Activated CD8-positive, alpha-beta T cell treated with anti-CD3 and anti-CD28 coated beads for 36 hours (primary cell): ENCODE measurements around the gene VPS37D. TPM values are rescaled to one million over a fixed set of nuclear protein-coding genes. Genes with fewer than 3 reads are reported as not detected.

ENCODE experiments used
- ATAC-seq: fragments of 200-7000 bp; cut with Tn5 transposase; one replicate; pipeline ENCODE4 v1.10.0; 2021; ENCODE audit warnings: mild to moderate bottlenecking, moderate library complexity
- CTCF ChIA-PET: fragments of 350-600 bp; sonication (Branson Sonifier 250); formaldehyde crosslinking; loops from one replicate; lab custom pipeline; 2021; ENCODE audit warnings: antibody characterized with exemption; lab: Charles Lee
- POLR2A ChIA-PET: fragments of 350-600 bp; sonication (Branson Sonifier 250); formaldehyde crosslinking; loops from one replicate; lab custom pipeline; 2021; ENCODE audit warnings: antibody characterized with exemption; lab: Charles Lee
- DNase-seq: peaks from one replicate; pipeline ENCODE4 v3.0.0-alpha.2; 2020
- H3K27ac Mint-ChIP-seq: one replicate; pipeline ENCODE4 v1.8.0; 2021; ENCODE audit warnings: mild to moderate bottlenecking, mixed read lengths
- H3K27me3 Mint-ChIP-seq: one replicate; pipeline ENCODE4 v1.8.0; 2021; ENCODE audit warnings: mixed read lengths
- H3K36me3 Mint-ChIP-seq: one replicate; pipeline ENCODE4 v1.8.0; 2021; ENCODE audit warnings: low read depth, mixed read lengths
- H3K4me1 Mint-ChIP-seq: one replicate; pipeline ENCODE4 v1.8.0; 2021; ENCODE audit warnings: low read depth, mixed read lengths
- H3K4me3 Mint-ChIP-seq: one replicate; pipeline ENCODE4 v1.8.0; 2021; ENCODE audit warnings: mild to moderate bottlenecking, moderate library complexity, mixed read lengths
- H3K9me3 Mint-ChIP-seq: one replicate; pipeline ENCODE4 v1.8.0; 2021; ENCODE audit warnings: mixed read lengths
- CTCF ChIP-seq: fragments of 200-600 bp; IDR thresholded peaks from one replicate; pipeline ENCODE4 v1.8.0; 2022; ENCODE audit warnings: antibody characterized with exemption, mild to moderate bottlenecking
- intact Hi-C: fragments of 100-400 bp; cut with micrococcal nuclease; formaldehyde crosslinking; loops from one replicate; pipeline ENCODE4 v1.10.0; 2022
- total RNA-seq, 2 experiments: library from RNA; stranded (reverse); gene quantifications; one replicate each; pipeline ENCODE4 v1.2.3, GENCODE V29; 2021

Gene VPS37D
- total RNA-seq, 2 experiments from 2014 or later, result 0.87 to 1.1 TPM

- Mint-ChIP-seq H3K9me3 (peaks cover 3% of the 10 kb centered on the region), H3K4me3 (no peak overlapping the region), H3K27me3 (peaks cover 46% of the 10 kb centered on the region), H3K4me1 (peaks cover 7% of the 10 kb centered on the region), H3K36me3 (no peaks in the 10 kb centered on the region), H3K27ac (no peak overlapping the region)
- ChIA-PET CTCF (interaction anchor here (1.4 to 3.0 kb wide), 3 partner anchors 22 to 89 kb away, joined by 3 to 16 read pairs (median 10); partner anchors contain the start of gene VPS37D), POLR2A (no interaction called here)
- intact Hi-C loops, result no loop called here
- no peak for TF ChIP-seq CTCF
- ATAC-seq, result no peak
- DNase-seq, result no peak
Measured at GRCh38 chr7:73645643-73646174, 21.9 kb upstream of the VPS37D start.

GRCh38 chr7:73646785-73647724 is 20.6 kb upstream of the VPS37D start:
- Mint-ChIP-seq H3K4me1 (peaks cover 7% of the 10 kb centered on the region), H3K9me3 (no peaks in the 10 kb centered on the region), H3K4me3 (no peak overlapping the region), H3K36me3 (no peaks in the 10 kb centered on the region), H3K27me3 (peaks cover 47% of the 10 kb centered on the region), H3K27ac (no peak overlapping the region)
- ATAC-seq, result peak; percentile 28
- CTCF ChIA-PET, result interaction anchor here (2.3 to 3.0 kb wide), 2 partner anchors 40 to 87 kb away, joined by 10 to 16 read pairs; no protein-coding TSS in a partner anchor
- no peak for TF ChIP-seq CTCF
- POLR2A ChIA-PET, result no interaction called here
- intact Hi-C loops, result no loop called here
- no peak for DNase-seq

- intact Hi-C loops, result no loop called here
- no peak for TF ChIP-seq CTCF
- ATAC-seq (peak; percentile 83), DNase-seq (peak; percentile 62)
- peak overlapping the region; percentile 44 for H3K4me3 Mint-ChIP-seq
- H3K27me3 Mint-ChIP-seq, result peaks cover 52% of the 10 kb centered on the region
- no peaks in the 10 kb centered on the region for H3K9me3 Mint-ChIP-seq
- peaks cover 7% of the 10 kb centered on the region for H3K4me1 Mint-ChIP-seq
- H3K36me3 Mint-ChIP-seq, result no peaks in the 10 kb centered on the region
- ChIA-PET POLR2A (no interaction called here), CTCF (interaction anchor here (3.0 kb wide), 1 partner anchor 41 kb away, joined by 16 read pairs; no protein-coding TSS in a partner anchor)
- H3K27ac Mint-ChIP-seq, result no peak overlapping the region
Measured at GRCh38 chr7:73647725-73648592, 19.7 kb upstream of the VPS37D start.

GRCh38 chr7:73648593-73649332 is 18.9 kb upstream of the VPS37D start:
- Mint-ChIP-seq H3K27me3 (peaks cover 54% of the 10 kb centered on the region), H3K4me1 (peaks cover 7% of the 10 kb centered on the region), H3K36me3 (no peaks in the 10 kb centered on the region), H3K27ac (no peak overlapping the region), H3K4me3 (peak overlapping the region; percentile 44), H3K9me3 (no peaks in the 10 kb centered on the region)
- POLR2A ChIA-PET, result interaction anchor here (0.7 kb wide), 1 partner anchor 202 kb away, joined by 3 read pairs; no protein-coding TSS in a partner anchor
- CTCF ChIA-PET, result no interaction called here
- no peak for TF ChIP-seq CTCF
- no peak for ATAC-seq
- no peak for DNase-seq
- intact Hi-C loops, result no loop called here
